NCI-H82 treated with DMSO at 0.1 percent for 48 hours (cell line): ENCODE measurements around the gene ZBTB25.

Experiments used
- DNase-seq: peaks from one replicate; lab custom pipeline; 2025; ENCODE audit not compliant: unreplicated experiment; lab: John Stamatoyannopoulos, UW

Gene ZBTB25

GRCh38 chr14:64444984-64445845, 58.4 kb downstream of the ZBTB25 start:
- DNase-seq = no peak

GRCh38 chr14:64444140-64444539, 59.5 kb downstream of the ZBTB25 start:
- no peak for DNase-seq

- no peak for DNase-seq
Observed at GRCh38 chr14:64442300-64442988, 61.2 kb downstream of the ZBTB25 start.

- no peak for DNase-seq
Observed at GRCh38 chr14:64440494-64440893, 63.1 kb downstream of the ZBTB25 start.

GRCh38 chr14:64439141-64439540, 64.5 kb downstream of the ZBTB25 start:
- no peak for DNase-seq

- DNase-seq = no peak
Observed at GRCh38 chr14:64438181-64438841, 65.3 kb downstream of the ZBTB25 start.

GRCh38 chr14:64434528-64434927, 69.1 kb downstream of the ZBTB25 start:
- DNase-seq = no peak

- no peak for DNase-seq
Observed at GRCh38 chr14:64423987-64424386, 79.7 kb downstream of the ZBTB25 start.

- no peak for DNase-seq
Observed at GRCh38 chr14:64422756-64423155, 80.9 kb downstream of the ZBTB25 start.

- no peak for DNase-seq
Observed at GRCh38 chr14:64422005-64422404, 81.6 kb downstream of the ZBTB25 start.

- no peak for DNase-seq
Observed at GRCh38 chr14:64421166-64421565, 82.5 kb downstream of the ZBTB25 start.

GRCh38 chr14:64419003-64419402, 84.6 kb downstream of the ZBTB25 start:
- DNase-seq = no peak

GRCh38 chr14:64417771-64418125, 85.9 kb downstream of the ZBTB25 start:
- no peak for DNase-seq

- DNase-seq = no peak
Observed at GRCh38 chr14:64417055-64417770, 86.4 kb downstream of the ZBTB25 start.

GRCh38 chr14:64416348-64416932, 87.2 kb downstream of the ZBTB25 start:
- no peak for DNase-seq

GRCh38 chr14:64412237-64412636, 91.4 kb downstream of the ZBTB25 start:
- DNase-seq = no peak

GRCh38 chr14:64411001-64411400, 92.6 kb downstream of the ZBTB25 start:
- no peak for DNase-seq

GRCh38 chr14:64410084-64410774, 93.4 kb downstream of the ZBTB25 start:
- no peak for DNase-seq

- DNase-seq = no peak
Observed at GRCh38 chr14:64409126-64409920, 94.3 kb downstream of the ZBTB25 start.

GRCh38 chr14:64407329-64407728, 96.3 kb downstream of the ZBTB25 start:
- DNase-seq = no peak
